CD4-positive, alpha-beta T cell treated with Interleukin-17A for 4 hours (primary cell): ENCODE data around the gene MAST4.

Experiments used
- DNase-seq: peaks from one replicate; pipeline ENCODE4 v3.0.0-alpha.2; 2020; ENCODE audit warnings: mixed read lengths

The MAST4 gene

DNA sequence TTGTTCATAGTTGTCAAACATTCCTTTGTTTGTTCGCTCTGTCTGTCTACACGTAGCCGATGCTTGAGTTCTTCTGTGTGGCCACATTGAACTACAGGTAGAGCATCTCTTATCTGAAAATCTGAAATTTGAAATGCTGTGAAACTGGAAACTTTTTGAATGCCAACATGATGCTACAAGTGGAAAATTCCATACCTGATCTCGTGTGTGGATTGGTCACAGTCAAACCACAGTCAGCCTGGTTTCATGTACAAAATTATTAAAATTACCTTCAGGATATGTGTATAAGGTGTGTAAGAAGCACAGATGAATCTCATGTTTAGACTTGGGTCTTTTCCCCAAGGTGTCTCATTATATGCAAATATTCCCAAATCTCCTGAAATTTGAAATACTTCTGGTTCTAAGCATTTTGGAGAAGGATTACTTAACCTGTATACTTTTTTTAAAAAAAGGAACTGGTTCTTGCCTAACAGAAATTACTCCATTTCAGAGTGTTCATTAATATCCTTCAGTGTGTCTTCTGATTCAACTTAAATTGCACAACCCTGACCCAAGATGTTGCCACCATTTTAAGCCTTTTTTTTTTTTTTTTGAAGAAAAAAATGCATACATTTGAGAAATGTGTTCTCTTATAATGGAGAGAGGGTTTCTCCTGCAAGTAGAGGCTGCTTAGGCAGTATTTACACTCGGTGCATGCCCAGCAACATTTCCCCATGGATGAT is 254.3 kb downstream of the MAST4 start:
- DNase-seq: no peak

DNA sequence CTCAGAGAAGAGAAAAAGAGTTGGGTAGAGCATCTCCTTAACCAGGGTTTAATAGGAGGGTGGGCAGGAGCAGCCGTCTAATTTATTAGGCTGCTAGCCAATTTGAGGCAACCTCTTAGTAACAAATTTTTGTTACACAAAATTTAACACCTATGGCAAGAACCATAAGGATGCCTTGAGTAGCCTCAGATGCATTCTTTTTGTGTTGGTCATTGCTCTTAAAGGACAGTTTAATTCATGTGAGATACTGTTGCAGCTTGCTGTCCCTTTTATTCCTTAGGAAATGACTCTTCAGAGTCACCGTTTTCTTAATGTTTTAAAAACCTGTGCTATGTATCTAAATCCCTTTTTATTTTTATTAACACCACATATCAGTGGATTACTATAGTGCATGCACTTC is 255.1 kb downstream of the MAST4 start:
- DNase-seq: no peak

DNA sequence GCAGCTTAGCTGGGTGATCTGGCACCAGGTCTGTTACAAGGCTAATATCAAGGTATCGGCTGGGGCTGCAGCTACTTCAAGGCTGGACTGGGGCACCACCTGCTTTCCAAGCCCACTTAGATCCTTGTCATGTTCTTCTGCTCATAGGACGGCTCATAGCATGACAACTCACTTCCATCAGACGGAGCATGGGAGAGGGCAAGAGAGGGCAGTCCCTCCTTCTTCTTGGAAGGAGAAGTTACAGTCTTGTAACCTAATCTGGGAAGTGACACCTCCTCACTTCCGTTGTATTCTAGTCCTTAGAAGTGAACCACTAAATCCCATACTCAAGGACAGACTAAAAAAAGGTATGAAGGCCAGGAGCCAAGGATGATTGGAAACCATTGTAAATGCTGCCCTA is 258.2 kb downstream of the MAST4 start:
- no peak for DNase-seq

DNA sequence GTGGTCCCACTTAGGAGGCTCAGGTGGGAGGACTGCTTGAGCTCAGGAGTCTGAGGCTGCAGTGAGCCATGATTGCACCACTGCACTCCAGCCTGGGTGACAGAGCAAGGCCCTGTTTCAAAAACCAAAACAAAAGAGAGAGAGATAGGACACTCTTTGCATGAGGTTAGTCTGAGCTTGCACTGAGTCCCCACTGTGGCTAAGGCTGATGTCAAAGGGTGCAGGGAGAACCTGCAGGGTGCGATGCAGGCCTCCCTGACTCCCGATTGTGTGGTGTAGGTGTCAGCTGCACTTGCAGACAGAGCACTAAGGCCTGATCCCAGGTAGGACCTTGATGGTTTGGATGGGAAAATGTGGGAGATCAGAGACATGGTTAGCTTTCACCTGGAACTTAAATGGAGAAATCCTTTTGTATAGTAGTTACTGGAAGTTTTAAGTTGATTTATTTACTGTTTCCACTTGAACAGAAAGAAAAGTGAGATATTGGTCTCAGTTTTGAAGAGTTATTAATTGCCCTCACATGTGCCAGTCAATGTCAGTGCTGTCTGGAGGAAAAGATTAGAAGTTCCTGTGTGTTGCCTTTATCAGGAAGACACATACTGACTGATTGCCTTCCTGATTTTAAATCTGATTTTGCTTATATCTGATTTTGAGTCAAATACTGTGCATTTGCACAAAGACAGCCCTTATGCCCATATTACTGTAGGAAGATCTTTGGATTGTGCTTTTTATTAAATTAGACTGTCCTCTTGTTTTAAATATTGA is 260.0 kb downstream of the MAST4 start:
- DNase-seq: no peak

DNA sequence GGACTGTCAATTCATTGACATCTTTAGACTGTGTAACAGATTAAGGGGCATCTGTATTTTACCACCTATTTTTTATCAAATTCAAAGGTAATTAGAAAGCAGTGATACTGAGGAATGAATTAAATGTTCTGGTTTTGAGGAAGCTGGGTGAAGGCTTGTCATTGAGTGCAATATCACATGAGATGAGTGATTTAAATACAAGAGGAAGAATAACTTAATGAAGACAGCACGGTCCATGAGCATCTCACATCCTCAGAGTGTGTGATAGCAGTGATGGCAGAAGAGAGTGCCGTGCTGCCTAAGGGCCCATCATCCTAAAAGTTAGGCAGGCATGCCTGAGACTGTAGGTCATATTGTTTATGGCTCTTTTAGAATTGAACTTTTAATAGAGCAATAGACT is 263.3 kb downstream of the MAST4 start:
- no peak for DNase-seq

DNA sequence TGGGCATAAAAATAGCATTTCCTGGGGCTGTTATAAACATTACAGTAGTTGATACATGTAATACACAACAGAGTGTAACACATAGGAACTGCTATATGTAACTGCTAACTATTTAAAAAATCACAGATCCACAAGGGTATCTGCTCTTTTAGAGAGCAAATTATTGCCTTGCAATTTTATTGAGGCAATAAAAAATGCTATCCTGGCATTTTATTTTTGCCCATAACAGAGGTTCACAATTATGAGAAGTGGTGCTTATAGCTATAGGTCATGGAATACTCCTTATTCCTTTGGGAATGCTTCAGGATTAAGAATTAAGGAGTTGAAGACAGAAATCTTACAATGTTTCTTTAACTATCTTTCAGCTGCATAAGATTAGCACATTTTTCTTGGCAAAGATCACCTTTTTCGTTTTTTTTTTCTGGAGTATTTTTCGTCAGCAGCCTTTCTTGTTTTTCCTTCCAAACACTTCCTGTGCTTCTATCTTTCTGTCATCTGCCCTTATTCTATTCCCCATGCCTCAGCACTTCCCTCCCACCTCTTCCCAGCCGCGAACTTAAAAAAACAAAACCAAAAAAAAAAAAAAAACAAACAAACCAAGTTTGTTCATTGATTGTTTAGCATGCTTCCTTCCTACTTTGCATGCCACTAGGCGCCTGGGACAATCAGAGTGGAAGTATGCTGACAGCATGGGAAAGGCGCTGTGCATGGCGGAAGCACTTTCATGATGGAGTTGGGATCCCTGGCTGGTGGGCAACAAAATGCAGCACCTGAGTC is 264.2 kb downstream of the MAST4 start:
- no peak for DNase-seq

DNA sequence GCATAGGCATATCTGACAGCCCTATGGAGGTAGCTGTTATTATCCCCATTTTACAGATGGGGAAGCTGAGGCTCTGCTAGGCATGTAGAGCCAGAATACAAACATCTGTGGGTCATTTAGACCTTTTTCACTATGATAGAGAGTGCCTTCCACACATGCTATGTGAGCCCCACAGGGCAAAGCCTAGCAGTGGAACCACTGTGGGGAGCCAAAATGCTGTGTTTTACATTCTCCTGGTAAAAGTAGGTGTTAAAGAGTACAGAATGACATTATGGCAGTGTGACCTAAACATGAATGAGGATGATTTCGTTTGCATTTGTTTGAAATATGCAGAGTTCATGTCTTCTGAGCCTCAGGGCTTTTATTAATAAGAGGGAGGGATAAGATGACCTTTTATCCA is 265.2 kb downstream of the MAST4 start:
- no peak for DNase-seq

DNA sequence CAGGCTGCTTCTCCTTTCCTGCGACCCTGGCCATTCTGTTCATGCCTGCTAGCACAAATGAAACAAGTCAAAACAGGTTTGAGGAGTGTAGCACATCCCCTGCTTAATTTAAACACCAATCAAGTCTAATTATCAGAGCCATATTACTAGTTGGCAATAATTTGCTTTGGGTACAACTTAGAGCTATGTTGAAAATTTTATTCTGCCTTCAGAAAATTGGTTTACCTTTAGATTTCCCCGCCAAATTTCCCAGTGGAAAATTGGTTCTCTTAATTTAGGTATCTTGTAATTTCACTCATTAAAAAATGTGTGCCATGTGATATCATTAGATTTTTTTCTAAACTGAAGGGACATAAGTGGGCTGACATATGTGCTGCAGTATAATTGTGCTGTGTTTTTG is 265.8 kb downstream of the MAST4 start:
- no peak for DNase-seq

DNA sequence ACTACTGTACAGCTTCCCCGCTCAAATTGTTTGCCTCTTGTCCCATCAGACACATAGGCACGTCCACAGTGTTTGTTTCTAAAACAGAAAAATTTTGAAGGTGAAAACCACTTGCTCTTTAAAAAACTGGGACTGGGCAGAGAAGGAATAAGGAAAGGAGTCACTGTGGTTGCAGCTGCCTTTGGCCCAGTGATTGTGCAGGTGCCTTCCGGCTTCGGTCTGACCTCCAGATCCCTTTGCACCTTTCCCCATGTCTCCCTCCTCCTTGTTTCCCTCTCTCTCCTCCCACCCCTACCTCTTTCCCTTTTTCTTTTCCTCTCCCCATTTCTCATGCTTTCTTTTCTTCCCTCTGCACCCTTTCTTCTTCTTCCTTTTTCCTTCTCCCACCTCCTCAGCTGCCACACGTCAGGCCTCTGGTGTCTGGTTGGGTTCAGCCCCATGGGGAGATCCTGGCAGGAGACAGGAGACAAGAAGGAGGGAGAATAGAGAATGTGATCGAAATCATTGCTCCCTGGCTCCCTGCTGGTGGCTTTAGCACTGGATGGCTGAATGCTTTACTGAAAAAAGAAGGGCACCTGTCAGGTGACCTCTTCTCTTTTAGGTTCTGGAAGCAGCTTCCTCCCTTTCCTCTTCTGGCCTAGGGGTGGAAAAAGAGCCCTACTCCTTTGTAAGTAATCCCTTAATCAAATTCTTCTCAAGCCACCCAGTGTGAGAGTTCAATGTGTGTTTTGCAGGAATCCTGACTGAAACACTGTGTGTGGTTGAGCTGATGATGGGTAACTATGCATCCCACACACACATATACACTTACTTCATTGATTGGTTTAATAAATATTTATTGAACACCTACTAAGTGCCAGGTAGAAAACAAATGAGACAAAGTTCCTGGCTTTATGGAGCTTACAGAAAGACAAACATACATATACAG is 267.3 kb downstream of the MAST4 start:
- no peak for DNase-seq

DNA sequence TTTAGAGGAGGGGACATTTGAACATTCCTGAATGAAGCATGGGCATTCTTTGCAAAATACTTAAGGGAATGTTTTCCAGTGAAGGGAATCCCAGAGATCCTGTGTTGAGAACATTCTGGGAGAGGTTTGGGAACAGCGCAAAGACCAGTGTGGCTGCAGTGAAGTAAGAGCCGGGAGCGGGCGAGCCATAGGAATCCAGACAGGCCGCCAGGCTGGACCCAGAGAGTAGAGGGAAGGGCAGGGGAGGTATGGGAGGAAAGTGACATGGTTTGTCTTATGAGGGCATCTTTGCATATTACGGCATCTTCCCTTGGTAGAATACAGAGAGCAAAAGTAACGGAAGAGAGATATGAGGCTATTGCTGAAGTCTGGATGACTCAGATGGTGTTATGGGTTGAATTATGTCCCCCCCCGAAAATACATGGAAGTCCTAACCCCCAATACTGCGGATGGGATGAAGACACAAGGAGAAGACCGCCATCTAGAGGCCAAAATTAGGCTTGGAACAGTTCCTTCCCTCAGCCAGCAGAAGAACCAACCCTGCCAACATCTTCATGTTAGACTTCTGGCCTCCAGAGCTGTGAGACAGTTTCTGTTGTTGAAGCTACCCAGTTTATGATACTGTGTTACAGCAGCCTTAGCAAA is 268.2 kb downstream of the MAST4 start:
- DNase-seq: no peak

DNA sequence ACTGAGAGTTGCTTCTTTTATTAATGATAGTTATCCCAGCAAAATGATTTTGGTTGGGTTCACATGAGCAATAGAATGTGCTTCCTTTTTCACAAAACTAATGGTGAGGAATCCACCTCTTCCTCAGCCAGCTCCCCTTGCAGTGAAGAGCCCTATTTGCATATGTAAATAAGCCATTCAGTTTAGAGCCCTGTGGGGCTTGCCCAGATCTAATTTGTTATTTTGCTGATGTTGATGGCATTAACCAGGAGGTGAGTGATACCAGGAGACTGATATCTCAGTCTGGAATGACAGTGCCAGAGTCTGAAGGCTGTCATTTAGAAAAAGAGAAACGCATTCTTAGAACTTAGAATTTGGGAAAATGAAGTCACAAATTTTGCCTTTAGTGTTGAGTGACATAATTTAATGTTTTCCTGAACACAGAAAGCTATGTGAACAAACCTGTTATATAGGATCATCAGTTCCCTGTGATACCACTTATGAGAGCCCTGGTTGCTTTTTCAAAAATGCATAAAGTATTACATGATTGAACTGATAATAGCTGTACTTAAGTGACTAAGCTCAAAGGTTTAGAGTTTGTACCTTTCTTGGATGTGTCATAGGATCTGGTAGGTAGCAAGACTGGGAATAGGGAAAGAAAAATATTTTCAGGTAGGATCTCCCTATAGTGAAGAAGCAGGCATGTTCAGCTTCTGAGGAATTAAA is 271.6 kb downstream of the MAST4 start:
- no peak for DNase-seq

DNA sequence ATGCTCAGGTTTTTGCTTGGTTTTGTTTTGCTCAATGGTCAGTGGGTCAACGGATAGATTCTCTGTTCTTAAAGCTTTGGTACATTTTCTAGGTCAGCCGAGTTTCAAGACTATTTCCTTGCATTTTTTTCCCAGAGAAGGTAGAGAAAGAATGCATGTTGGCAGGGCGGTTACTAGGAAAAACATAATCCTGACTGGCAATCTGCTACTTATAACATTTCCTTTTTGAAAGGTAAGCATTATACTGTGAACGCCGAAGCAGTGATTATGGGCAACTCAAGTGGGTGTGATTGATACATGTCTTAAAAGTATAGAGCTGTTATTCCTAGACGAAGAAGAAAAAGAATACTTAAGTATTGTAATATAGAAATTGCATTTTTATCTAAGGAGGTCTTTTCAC is 273.2 kb downstream of the MAST4 start:
- no peak for DNase-seq

DNA sequence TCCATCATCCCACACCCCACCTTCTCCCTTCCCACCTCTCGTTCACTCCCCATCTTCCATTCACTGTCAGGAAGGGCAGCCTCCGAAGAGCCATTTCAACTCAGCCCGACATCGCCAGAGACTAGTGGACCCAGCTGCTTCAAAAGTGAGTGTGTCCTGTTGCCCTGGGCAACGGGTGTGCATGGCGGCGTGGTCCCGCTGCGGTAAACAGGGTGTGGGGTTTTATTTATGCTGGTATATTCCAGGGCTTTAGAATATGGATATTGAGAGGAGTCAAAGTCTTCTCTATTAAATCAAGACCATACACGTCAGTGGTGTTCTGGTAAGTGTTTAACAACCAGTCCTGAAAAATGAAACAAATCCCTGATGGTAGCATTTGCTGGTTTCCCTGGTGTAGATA is 274.5 kb downstream of the MAST4 start:
- no peak for DNase-seq

DNA sequence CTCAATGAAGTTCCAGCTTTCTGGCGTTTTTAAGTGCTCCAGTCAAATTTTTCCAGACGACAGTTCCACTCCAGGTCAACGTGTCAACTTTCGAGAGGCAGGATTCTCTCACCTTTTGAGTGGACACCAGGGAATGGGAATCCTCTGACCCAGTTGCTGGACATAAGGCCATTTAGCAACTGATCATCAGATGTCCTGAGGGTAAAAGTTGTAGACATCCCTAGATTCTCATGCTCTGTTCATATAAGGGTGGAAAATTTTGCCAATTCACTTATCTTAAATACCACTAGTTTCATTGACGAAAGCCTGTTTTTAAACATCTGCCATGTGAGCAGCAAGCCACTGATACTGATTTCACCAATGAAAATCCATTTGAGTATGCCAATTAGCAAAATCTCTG is 275.5 kb downstream of the MAST4 start:
- DNase-seq: no peak

DNA sequence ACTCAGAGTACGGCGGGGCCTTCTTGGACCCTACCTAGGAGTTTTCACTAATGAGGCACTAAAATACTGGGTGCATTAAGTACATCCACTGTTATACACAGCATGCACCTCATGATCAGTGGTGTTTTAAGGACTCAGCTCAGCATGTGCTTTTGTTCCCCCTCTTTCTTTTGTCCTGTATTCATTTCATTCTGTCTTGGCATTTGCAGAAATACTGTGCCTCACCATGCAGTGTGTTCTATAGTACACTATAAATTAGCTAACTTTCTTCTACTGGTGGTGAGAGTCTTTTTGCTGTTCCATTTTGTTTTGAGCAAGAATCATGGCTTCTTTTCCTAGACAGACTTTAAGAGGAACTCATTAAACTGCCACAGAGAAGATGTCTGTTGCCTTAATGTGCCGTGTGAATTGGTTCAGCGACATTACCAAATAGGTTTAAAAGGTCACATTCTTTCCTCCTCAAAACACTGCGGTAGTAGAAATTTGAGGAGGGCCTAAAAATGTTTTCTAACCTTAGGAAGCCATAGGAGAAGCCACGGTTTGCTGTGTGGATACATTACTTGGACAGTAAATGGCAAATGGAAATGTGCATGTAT is 276.6 kb downstream of the MAST4 start:
- DNase-seq: no peak

DNA sequence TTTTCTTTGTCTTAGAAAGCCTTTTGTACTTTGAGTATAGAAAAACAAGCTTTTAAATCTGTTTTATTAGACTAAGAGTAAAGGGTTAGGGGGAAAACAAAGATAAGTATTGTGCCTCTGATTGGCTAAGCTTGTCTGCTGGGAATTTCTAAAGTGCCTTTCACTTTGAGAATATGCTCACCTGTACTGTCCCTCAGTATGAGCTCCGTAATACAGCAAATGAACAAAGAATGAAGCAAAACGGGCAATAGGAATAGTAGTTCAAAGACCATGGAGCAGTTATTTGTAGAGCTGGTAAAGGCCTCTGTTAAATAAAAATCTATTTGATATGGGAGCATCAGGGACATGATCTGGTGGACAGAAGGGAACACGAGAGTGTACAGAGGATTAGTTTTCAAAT is 277.8 kb downstream of the MAST4 start:
- DNase-seq: no peak

DNA sequence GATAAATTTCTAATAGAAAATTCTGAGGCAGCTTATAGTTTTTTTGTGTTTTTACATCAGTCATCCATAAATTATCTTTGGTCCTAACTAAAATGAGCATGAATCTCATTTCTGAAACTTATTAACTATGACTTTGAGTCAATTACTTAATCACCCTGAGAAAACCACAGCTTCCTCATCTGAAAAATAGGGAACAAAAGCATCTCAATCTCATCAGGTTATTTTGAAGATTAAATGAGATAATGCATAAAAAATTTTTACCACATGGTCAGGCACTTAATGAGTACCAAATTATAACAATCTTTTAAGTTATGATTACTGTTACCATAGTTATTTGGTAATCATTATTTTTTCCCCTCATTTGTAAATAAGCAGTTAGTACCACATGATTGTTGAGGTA is 279.1 kb downstream of the MAST4 start:
- no peak for DNase-seq

DNA sequence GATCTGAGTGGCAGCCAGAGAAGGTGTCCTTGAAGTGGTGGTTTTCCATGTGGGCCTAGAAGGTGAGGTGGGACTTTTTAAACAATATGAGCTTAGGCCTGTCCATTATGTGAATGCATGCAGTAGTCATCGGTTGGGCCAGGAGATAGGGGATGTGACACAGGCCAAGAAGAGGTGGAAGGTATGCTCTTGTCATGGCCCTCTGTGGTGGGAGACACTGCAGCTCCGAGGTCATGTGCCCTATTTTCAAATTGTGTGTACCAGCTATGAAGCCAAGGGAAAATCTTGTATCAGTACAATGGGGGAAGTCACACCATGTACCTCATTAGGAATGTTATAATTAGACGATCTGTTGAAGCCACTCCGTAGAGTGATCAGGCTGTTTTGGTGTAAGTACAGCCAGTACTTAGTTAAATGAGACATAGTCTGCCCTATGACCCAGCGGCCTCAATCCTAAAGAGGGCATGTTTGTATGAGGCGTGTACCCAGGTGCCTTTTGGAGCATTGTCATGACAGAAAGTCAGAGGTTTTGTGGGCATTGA is 280.1 kb downstream of the MAST4 start:
- no peak for DNase-seq

DNA sequence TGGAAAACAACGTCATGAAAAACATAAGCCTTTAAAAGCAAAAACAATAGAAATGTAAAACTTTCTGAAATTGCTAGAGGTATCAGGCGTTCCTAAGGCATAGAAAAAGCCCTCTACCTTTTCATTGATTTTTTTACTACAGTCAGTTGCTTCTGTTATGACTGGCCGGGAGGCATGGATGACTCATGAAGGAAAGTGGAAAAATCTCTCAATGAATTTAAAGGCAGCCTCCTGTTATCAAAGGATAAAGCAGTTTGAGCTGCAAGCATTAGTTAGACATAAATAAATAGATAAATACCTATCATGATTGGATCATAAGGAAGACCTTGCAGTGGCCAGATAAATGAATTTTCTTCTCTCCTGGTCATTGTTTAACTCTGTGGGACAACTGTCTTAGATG is 281.6 kb downstream of the MAST4 start:
- DNase-seq: no peak

DNA sequence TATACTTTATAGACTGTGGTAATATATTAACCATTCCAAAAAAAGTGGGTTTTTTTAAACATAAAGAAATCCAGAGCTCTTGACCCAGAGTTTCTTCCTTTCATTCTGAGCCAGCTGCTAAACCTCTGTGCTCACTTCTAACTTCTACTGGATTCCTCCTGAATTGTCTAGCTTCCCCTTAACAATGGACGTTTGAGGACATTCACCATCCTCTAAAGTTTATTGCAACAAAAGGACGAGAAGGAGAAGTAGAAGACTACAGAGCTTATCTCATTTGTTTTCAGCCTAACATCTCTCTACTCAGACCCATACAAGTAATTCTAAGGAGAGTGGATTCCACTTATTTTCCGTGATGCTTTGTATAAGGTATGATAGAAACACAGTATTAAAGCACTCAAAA is 284.2 kb downstream of the MAST4 start:
- DNase-seq: no peak
